GM12864 (cell line): Measurements from ENCODE around the gene AGPAT4.

Experiments
- DNase-seq: peaks from one replicate; pipeline ENCODE4 v3.0.0-alpha.2; 2011; ENCODE audit warnings: low read depth
- H3K4me3 ChIP-seq: 2 replicates; pipeline ENCODE4 v1.5.1; 2011; ENCODE audit warnings: mild to moderate bottlenecking, low read depth, low read length, control low read depth
- TF ChIP-seq, protein P1 (sequence below): IDR thresholded peaks from 2 replicates; pipeline ENCODE4 v1.5.1; 2011; ENCODE audit warnings: low read depth, mild to moderate bottlenecking, moderate library complexity, low read length, control low read depth, inconsistent platforms; ENCODE audit errors: missing control alignments

Gene AGPAT4

GRCh38 chr6:161265554-161265953, 8.3 kb downstream of the AGPAT4 start:
- H3K4me3 ChIP-seq = no peak overlapping the region
- no peak for DNase-seq
- TF ChIP-seq, protein P1, sequence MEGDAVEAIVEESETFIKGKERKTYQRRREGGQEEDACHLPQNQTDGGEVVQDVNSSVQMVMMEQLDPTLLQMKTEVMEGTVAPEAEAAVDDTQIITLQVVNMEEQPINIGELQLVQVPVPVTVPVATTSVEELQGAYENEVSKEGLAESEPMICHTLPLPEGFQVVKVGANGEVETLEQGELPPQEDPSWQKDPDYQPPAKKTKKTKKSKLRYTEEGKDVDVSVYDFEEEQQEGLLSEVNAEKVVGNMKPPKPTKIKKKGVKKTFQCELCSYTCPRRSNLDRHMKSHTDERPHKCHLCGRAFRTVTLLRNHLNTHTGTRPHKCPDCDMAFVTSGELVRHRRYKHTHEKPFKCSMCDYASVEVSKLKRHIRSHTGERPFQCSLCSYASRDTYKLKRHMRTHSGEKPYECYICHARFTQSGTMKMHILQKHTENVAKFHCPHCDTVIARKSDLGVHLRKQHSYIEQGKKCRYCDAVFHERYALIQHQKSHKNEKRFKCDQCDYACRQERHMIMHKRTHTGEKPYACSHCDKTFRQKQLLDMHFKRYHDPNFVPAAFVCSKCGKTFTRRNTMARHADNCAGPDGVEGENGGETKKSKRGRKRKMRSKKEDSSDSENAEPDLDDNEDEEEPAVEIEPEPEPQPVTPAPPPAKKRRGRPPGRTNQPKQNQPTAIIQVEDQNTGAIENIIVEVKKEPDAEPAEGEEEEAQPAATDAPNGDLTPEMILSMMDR = no peak

DNA sequence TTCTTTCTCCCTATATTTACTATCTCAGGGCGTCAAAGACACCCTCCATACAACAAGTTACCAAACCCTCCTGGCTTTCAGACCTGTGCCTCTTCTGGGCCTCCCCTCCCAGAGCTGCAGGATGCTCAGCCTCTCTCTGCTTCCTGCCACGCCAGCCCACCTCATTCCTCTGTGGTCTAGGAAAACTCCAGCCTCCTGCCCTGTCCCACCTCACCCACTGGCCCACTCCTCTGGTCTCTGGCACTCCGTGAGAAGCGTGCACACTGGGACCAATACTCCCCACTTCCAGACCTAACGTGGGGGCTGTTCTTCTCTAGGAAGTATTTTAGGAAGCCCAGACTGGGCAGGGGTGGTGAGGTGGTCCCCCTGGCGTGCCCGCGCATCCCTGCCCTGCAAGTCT, 9.7 kb downstream of the AGPAT4 start:
- TF ChIP-seq, protein P1 = no peak
- DNase-seq = no peak
- no peak overlapping the region for H3K4me3 ChIP-seq

DNA sequence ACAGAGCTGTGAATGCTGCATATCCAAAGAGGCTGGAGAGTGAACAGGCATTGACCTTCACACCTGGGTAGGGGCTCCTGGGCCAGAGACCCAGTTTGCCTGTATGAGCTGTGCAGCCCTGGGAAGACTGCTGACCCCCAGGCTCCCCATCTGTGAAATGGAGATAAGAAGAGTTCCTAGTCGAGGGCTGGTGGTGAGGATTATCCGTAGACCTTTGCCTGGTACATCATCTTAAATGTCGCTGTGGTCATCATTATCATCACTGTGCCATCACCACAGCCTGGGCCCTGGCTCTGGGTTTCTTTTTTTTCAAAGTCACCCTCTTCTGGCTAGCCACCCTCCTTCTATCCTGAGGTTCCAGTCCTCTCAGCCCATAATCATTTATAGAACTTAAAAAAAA, 12.0 kb downstream of the AGPAT4 start:
- no peak overlapping the region for H3K4me3 ChIP-seq
- no peak for DNase-seq
- TF ChIP-seq, protein P1 = no peak

GRCh38 chr6:161261325-161261724, 12.5 kb downstream of the AGPAT4 start:
- DNase-seq = no peak
- no peak overlapping the region for H3K4me3 ChIP-seq
- TF ChIP-seq, protein P1 = no peak

GRCh38 chr6:161259302-161259701, 14.6 kb downstream of the AGPAT4 start:
- DNase-seq = no peak
- TF ChIP-seq, protein P1 = no peak
- H3K4me3 ChIP-seq = no peak overlapping the region

DNA sequence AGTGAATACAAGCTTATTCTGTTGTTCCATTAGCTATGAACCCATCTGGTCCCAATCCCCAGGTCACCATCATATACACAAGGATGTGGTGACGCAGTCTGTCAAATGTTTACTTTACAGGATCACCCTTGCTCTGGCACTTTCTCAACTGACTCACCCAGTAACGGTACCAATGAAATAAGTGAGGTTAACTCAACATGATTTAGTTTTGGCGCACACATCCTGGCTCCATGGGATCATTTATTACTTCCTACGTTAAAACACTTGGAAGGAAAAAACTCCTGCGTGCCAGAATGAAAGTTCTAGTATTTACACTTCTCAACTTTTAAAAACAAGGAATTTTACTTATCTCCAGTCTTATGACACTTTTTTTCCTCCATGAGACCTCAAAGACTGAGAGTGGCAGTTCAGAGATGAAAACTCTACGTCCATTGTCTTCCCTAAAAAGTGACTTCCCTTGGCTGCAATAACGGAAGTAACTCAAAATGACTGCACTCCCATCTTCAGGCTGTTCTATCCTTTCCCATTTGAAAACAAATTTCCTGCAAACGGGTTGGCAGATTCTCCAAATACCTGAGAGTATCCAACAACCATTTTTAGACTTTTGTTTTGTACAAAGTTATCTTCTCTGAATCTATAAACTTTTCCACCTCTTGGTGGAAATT, 15.9 kb downstream of the AGPAT4 start:
- H3K4me3 ChIP-seq = no peak overlapping the region
- TF ChIP-seq, protein P1 = no peak
- DNase-seq = no peak

- no peak for DNase-seq
- H3K4me3 ChIP-seq = no peak overlapping the region
- TF ChIP-seq, protein P1 = no peak
Observed at GRCh38 chr6:161256407-161256806, 17.5 kb downstream of the AGPAT4 start.
